GM23338 (cell line): ENCODE measurements around the gene PTPRZ1. TPM values are rescaled to one million over a fixed set of nuclear protein-coding genes. Genes with fewer than 3 reads are reported as not detected.

Experiments
- ATAC-seq: fragments of 200-7000 bp; cut with Tn5 transposase; 3 replicates; pipeline ENCODE4 v1.9.1; 2020
- DNase-seq: peaks from one replicate; pipeline ENCODE4 v3.0.0-alpha.2; 2015; ENCODE audit warnings: low spot score
- H2AFZ ChIP-seq: fragments of 200-600 bp; sonication (generic); 2 replicates; pipeline ENCODE4 v1.8.0; 2016; ENCODE audit warnings: antibody characterized with exemption, mild to moderate bottlenecking, moderate library complexity
- H3F3A ChIP-seq: fragments of 200-600 bp; sonication (generic); replicated peaks from 2 replicates; pipeline ENCODE4 v1.8.0; 2017; ENCODE audit warnings: antibody characterized with exemption, mixed run types, low read depth
- H3K27ac ChIP-seq: fragments of 200-600 bp; sonication (generic); 2 replicates; pipeline ENCODE4 v1.6.1; 2016; ENCODE audit warnings: low read depth
- H3K27me3 ChIP-seq: fragments of 200-600 bp; sonication (generic); 2 replicates; pipeline ENCODE4 v1.8.0; 2016; ENCODE audit warnings: mild to moderate bottlenecking, mixed run types, moderate library complexity; ENCODE audit not compliant: insufficient read depth
- H3K36me3 ChIP-seq: fragments of 200-600 bp; sonication (generic); 2 replicates; pipeline ENCODE4 v1.8.0; 2016; ENCODE audit warnings: mild to moderate bottlenecking; ENCODE audit not compliant: insufficient read depth
- H3K4me1 ChIP-seq: fragments of 200-600 bp; sonication (generic); 2 replicates; pipeline ENCODE4 v1.8.0; 2016; ENCODE audit warnings: mild to moderate bottlenecking, moderate library complexity; ENCODE audit not compliant: insufficient read depth
- H3K4me2 ChIP-seq: fragments of 200-600 bp; sonication (generic); 2 replicates; pipeline ENCODE4 v1.7.1; 2017; ENCODE audit warnings: mixed run types
- H3K4me3 ChIP-seq: fragments of 200-600 bp; sonication (generic); 2 replicates; pipeline ENCODE4 v1.6.1; 2016; ENCODE audit warnings: mixed run types
- H3K79me2 ChIP-seq: fragments of 200-600 bp; sonication (generic); replicated peaks from 2 replicates; pipeline ENCODE4 v1.8.0; 2017; ENCODE audit warnings: mild to moderate bottlenecking; ENCODE audit not compliant: insufficient read depth
- H3K9me2 ChIP-seq: fragments of 200-600 bp; sonication (generic); 2 replicates; pipeline ENCODE4 v1.8.0; 2017; ENCODE audit not compliant: insufficient read depth
- H4K20me1 ChIP-seq: fragments of 200-600 bp; sonication (generic); replicated peaks from 2 replicates; pipeline ENCODE4 v1.8.0; 2017; ENCODE audit warnings: mild to moderate bottlenecking; ENCODE audit not compliant: insufficient read depth
- H3K27ac Mint-ChIP-seq: 2 replicates; pipeline ENCODE4 v1.8.0; 2020; ENCODE audit warnings: inconsistent platforms, mild to moderate bottlenecking, moderate library complexity, mixed read lengths
- H3K27me3 Mint-ChIP-seq: 3 replicates; pipeline ENCODE4 v1.8.0; 2022; ENCODE audit warnings: low read depth, mild to moderate bottlenecking, moderate library complexity, mixed read lengths, inconsistent platforms; ENCODE audit not compliant: insufficient read depth, poor library complexity
- H3K36me3 Mint-ChIP-seq: 3 replicates; pipeline ENCODE4 v1.8.0; 2021; ENCODE audit warnings: low read depth, mild to moderate bottlenecking, inconsistent platforms, moderate library complexity, mixed read lengths
- H3K4me1 Mint-ChIP-seq: 3 replicates; pipeline ENCODE4 v1.8.0; 2020; ENCODE audit warnings: mild to moderate bottlenecking, inconsistent platforms, mixed read lengths
- H3K4me3 Mint-ChIP-seq: 3 replicates; pipeline ENCODE4 v1.8.0; 2021; ENCODE audit warnings: moderate library complexity, mild to moderate bottlenecking, inconsistent platforms, mixed read lengths
- H3K9me3 Mint-ChIP-seq: 3 replicates; pipeline ENCODE4 v1.8.0; 2020; ENCODE audit warnings: moderate library complexity, mild to moderate bottlenecking, inconsistent platforms, mixed read lengths
- CREB1 ChIP-seq: fragments of 250-450 bp; sonication (Bioruptor Pico); IDR thresholded peaks from 2 replicates; pipeline ENCODE4 v1.5.0; 2020; ENCODE audit warnings: low read depth, mild to moderate bottlenecking, moderate library complexity
- EZH2 ChIP-seq: fragments of 200-600 bp; sonication (generic); IDR thresholded peaks from one replicate; pipeline ENCODE4 v1.8.0; 2017; ENCODE audit warnings: antibody characterized with exemption, mild to moderate bottlenecking, low read depth; ENCODE audit not compliant: unreplicated experiment
- EZH2phosphoT487 ChIP-seq: fragments of 200-600 bp; sonication (generic); IDR thresholded peaks from one replicate; pipeline ENCODE4 v1.8.1; 2018; ENCODE audit warnings: antibody characterized with exemption; ENCODE audit not compliant: unreplicated experiment
- POLR2AphosphoS5 ChIP-seq: IDR thresholded peaks from 2 replicates; pipeline ENCODE4 v1.6.1; 2016; ENCODE audit warnings: antibody characterized with exemption, low read depth
- STAT1 ChIP-seq: IDR thresholded peaks from one replicate; pipeline ENCODE4 v1.6.1; 2016; ENCODE audit warnings: antibody characterized with exemption; ENCODE audit not compliant: unreplicated experiment
- ZNF114 ChIP-seq: fragments of 250-450 bp; sonication (Bioruptor Pico); IDR thresholded peaks from 2 replicates; pipeline ENCODE4 v1.5.0; 2020; ENCODE audit warnings: mild to moderate bottlenecking, moderate library complexity
- ZNF331 ChIP-seq: fragments of 250-450 bp; sonication (Bioruptor Pico); IDR thresholded peaks from 2 replicates; pipeline ENCODE4 v1.5.0; 2020; ENCODE audit warnings: low read depth, mild to moderate bottlenecking, moderate library complexity
- polyA plus RNA-seq: library from polyadenylated mRNA; unstranded; fragments of >200 nt; fragmentation: Nextera tagmentation; extraction: Ambion mirVana; gene quantifications from 2 replicates; pipeline ENCODE4 v1.2.1, GENCODE V29; 2016
- total RNA-seq: library from RNA; depleted of rRNA; stranded (reverse); fragments of >200 nt; shearing (Covaris generic); gene quantifications from 2 replicates; pipeline ENCODE4 v1.2.3, GENCODE V29; 2014
- TF ChIP-seq, protein P1 (sequence below): IDR thresholded peaks from one replicate; pipeline ENCODE4 v1.6.1; 2018; ENCODE audit warnings: antibody characterized with exemption; ENCODE audit not compliant: unreplicated experiment
- TF ChIP-seq, protein P2 (sequence below), 2 experiments: fragments of 200-600 bp in 1 of 2; sonication (generic) in 1 of 2; conservative IDR thresholded peaks; 2 replicates each; pipeline versions ENCODE4 v1.5.1 to v1.6.1; 2016 to 2017; ENCODE audit warnings: antibody characterized with exemption in 2 of 2, low read depth in 2 of 2, mild to moderate bottlenecking in 2 of 2, moderate library complexity in 1 of 2
- TF ChIP-seq, protein P3 (sequence below): fragments of 250-450 bp; sonication (Bioruptor Pico); IDR thresholded peaks from 2 replicates; pipeline ENCODE4 v1.5.0; 2020; ENCODE audit warnings: mild to moderate bottlenecking, moderate library complexity

Gene PTPRZ1
- total and polyA plus RNA-seq, 2 experiments from 2014 or later, result 160 to 230 TPM

DNA sequence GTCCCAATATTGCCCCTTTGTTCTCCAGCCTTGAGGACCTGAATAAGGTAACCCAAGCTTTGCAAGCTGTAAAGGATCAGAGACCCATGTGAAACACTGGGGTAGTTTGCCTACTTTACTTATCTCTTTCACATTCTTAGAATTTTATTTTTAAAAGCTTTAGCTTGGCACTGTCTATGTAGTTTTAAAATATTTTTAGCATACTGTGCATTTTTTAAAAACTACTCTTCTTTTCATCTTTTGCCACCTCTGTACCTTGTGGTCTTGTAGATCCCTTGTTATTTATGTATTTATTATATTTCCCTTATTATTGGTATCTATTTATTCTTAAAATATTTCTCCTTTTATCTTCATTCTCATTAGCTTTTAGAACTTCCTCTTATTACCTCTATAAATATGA is 12.0 kb upstream of the PTPRZ1 start (continued):
- TF ChIP-seq, protein P1, sequence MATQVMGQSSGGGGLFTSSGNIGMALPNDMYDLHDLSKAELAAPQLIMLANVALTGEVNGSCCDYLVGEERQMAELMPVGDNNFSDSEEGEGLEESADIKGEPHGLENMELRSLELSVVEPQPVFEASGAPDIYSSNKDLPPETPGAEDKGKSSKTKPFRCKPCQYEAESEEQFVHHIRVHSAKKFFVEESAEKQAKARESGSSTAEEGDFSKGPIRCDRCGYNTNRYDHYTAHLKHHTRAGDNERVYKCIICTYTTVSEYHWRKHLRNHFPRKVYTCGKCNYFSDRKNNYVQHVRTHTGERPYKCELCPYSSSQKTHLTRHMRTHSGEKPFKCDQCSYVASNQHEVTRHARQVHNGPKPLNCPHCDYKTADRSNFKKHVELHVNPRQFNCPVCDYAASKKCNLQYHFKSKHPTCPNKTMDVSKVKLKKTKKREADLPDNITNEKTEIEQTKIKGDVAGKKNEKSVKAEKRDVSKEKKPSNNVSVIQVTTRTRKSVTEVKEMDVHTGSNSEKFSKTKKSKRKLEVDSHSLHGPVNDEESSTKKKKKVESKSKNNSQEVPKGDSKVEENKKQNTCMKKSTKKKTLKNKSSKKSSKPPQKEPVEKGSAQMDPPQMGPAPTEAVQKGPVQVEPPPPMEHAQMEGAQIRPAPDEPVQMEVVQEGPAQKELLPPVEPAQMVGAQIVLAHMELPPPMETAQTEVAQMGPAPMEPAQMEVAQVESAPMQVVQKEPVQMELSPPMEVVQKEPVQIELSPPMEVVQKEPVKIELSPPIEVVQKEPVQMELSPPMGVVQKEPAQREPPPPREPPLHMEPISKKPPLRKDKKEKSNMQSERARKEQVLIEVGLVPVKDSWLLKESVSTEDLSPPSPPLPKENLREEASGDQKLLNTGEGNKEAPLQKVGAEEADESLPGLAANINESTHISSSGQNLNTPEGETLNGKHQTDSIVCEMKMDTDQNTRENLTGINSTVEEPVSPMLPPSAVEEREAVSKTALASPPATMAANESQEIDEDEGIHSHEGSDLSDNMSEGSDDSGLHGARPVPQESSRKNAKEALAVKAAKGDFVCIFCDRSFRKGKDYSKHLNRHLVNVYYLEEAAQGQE, result no peak
- no peak for TF ChIP-seq POLR2AphosphoS5

DNA sequence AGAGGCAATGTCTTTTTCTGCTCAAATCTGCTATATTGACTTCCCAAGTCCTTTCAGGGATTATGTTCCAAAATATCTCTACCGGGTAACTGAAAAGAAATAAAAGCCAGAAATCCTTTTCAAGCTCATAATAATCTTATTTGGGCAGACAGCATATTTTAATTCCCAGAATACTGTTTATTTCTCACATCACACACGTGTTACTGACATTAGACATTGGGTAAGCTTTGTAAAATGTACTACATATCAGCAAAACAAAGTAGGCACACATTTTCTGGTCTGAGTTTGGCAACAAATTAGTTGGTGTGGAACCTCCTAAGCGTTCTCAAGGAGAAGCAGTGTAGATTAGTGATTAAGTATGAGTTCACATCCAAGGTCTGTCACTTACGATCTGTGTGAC is 10.4 kb upstream of the PTPRZ1 start:
- no peak overlapping the region for H3K4me3 ChIP-seq
- no peak for ATAC-seq
- no peaks in the 10 kb centered on the region for H3K27me3 Mint-ChIP-seq

More for the DNA sequence above, 10.4 kb upstream of the PTPRZ1 start:
- Histone ChIP-seq H3K79me2 (no peaks in the 10 kb centered on the region), H4K20me1 (no peaks in the 10 kb centered on the region), H3K9me2 (0 out of 2 replicates have a peak, but pooled peaks cover 4% of the 10 kb centered on the region), H3F3A (no peaks in the 10 kb centered on the region), H3K27ac (no peak overlapping the region), H3K4me2 (no peak overlapping the region), H3K36me3 (no peaks in the 10 kb centered on the region), H3K27me3 (no peaks in the 10 kb centered on the region), H2AFZ (peak overlapping the region; percentile 49), H3K4me1 (no peaks in the 10 kb centered on the region)
- Mint-ChIP-seq H3K4me3 (no peak overlapping the region), H3K27ac (no peak overlapping the region), H3K36me3 (no peaks in the 10 kb centered on the region), H3K4me1 (no peaks in the 10 kb centered on the region), H3K9me3 (no peaks in the 10 kb centered on the region)
- no peak for DNase-seq
- TF ChIP-seq CREB1 (CRISPR knock-in tag) (no peak), POLR2AphosphoS5 (no peak), ZNF331 (CRISPR knock-in tag) (no peak), EZH2 (no peak), ZNF114 (no peak), EZH2phosphoT487 (no peak), STAT1 (no peak)
- TF ChIP-seq, protein P2, sequence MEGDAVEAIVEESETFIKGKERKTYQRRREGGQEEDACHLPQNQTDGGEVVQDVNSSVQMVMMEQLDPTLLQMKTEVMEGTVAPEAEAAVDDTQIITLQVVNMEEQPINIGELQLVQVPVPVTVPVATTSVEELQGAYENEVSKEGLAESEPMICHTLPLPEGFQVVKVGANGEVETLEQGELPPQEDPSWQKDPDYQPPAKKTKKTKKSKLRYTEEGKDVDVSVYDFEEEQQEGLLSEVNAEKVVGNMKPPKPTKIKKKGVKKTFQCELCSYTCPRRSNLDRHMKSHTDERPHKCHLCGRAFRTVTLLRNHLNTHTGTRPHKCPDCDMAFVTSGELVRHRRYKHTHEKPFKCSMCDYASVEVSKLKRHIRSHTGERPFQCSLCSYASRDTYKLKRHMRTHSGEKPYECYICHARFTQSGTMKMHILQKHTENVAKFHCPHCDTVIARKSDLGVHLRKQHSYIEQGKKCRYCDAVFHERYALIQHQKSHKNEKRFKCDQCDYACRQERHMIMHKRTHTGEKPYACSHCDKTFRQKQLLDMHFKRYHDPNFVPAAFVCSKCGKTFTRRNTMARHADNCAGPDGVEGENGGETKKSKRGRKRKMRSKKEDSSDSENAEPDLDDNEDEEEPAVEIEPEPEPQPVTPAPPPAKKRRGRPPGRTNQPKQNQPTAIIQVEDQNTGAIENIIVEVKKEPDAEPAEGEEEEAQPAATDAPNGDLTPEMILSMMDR (conservative IDR thresholded peaks at IDR 0.05; ENCODE audit: low read depth in 2 of 2), result no peak
- TF ChIP-seq, protein P3, sequence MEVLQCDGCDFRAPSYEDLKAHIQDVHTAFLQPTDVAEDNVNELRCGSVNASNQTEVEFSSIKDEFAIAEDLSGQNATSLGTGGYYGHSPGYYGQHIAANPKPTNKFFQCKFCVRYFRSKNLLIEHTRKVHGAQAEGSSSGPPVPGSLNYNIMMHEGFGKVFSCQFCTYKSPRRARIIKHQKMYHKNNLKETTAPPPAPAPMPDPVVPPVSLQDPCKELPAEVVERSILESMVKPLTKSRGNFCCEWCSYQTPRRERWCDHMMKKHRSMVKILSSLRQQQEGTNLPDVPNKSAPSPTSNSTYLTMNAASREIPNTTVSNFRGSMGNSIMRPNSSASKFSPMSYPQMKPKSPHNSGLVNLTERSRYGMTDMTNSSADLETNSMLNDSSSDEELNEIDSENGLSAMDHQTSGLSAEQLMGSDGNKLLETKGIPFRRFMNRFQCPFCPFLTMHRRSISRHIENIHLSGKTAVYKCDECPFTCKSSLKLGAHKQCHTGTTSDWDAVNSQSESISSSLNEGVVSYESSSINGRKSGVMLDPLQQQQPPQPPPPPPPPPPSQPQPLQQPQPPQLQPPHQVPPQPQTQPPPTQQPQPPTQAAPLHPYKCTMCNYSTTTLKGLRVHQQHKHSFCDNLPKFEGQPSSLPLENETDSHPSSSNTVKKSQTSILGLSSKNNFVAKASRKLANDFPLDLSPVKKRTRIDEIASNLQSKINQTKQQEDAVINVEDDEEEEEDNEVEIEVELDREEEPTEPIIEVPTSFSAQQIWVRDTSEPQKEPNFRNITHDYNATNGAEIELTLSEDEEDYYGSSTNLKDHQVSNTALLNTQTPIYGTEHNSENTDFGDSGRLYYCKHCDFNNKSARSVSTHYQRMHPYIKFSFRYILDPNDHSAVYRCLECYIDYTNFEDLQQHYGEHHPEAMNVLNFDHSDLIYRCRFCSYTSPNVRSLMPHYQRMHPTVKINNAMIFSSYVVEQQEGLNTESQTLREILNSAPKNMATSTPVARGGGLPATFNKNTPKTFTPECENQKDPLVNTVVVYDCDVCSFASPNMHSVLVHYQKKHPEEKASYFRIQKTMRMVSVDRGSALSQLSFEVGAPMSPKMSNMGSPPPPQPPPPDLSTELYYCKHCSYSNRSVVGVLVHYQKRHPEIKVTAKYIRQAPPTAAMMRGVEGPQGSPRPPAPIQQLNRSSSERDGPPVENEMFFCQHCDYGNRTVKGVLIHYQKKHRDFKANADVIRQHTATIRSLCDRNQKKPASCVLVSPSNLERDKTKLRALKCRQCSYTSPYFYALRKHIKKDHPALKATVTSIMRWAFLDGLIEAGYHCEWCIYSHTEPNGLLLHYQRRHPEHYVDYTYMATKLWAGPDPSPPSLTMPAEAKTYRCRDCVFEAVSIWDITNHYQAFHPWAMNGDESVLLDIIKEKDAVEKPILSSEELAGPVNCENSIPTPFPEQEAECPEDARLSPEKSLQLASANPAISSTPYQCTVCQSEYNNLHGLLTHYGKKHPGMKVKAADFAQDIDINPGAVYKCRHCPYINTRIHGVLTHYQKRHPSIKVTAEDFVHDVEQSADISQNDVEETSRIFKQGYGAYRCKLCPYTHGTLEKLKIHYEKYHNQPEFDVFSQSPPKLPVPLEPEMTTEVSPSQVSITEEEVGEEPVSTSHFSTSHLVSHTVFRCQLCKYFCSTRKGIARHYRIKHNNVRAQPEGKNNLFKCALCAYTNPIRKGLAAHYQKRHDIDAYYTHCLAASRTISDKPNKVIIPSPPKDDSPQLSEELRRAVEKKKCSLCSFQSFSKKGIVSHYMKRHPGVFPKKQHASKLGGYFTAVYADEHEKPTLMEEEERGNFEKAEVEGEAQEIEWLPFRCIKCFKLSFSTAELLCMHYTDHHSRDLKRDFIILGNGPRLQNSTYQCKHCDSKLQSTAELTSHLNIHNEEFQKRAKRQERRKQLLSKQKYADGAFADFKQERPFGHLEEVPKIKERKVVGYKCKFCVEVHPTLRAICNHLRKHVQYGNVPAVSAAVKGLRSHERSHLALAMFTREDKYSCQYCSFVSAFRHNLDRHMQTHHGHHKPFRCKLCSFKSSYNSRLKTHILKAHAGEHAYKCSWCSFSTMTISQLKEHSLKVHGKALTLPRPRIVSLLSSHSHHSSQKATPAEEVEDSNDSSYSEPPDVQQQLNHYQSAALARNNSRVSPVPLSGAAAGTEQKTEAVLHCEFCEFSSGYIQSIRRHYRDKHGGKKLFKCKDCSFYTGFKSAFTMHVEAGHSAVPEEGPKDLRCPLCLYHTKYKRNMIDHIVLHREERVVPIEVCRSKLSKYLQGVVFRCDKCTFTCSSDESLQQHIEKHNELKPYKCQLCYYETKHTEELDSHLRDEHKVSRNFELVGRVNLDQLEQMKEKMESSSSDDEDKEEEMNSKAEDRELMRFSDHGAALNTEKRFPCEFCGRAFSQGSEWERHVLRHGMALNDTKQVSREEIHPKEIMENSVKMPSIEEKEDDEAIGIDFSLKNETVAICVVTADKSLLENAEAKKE (CRISPR knock-in tag), result no peak
